HG02970 (cell line): Measurements from ENCODE around the gene GRN.
"Not testable (repeated sequence)": the region's sequence is repeated elsewhere in the genome, so short reads cannot be mapped to it uniquely, and the experiment has no call there.

Experiments
- ATAC-seq: cut with Tn5 transposase; IDR thresholded peaks from one replicate; pipeline ENCODE4 v1.9.1; 2021; ENCODE audit warnings: mild to moderate bottlenecking, moderate library complexity, moderate number of reproducible peaks; ENCODE audit not compliant: unreplicated experiment, low FRiP score

The GRN gene

GRCh38 chr17:44379887-44380286, 34.8 kb downstream of the GRN start:
- ATAC-seq: no peak

- ATAC-seq: no peak
Measured at GRCh38 chr17:44380767-44381166, 35.7 kb downstream of the GRN start.

- no peak for ATAC-seq
Measured at GRCh38 chr17:44381810-44382305, 36.8 kb downstream of the GRN start.

GRCh38 chr17:44382917-44383316, 37.8 kb downstream of the GRN start:
- no peak for ATAC-seq

- ATAC-seq: no peak
Measured at GRCh38 chr17:44383363-44383762, 38.3 kb downstream of the GRN start.

- ATAC-seq: no peak
Measured at GRCh38 chr17:44383861-44384260, 38.8 kb downstream of the GRN start.

GRCh38 chr17:44384281-44384822, 39.2 kb downstream of the GRN start:
- ATAC-seq: no peak

- no peak for ATAC-seq
Measured at GRCh38 chr17:44384823-44385286, 39.8 kb downstream of the GRN start.

- ATAC-seq: no peak
Measured at GRCh38 chr17:44385287-44386181, 40.4 kb downstream of the GRN start.

- ATAC-seq: no peak
Measured at GRCh38 chr17:44386182-44386525, 41.1 kb downstream of the GRN start.

GRCh38 chr17:44387804-44388203, 42.7 kb downstream of the GRN start:
- ATAC-seq: no peak

GRCh38 chr17:44389281-44389680, 44.2 kb downstream of the GRN start, which contains the start of gene ITGA2B:
ITGA2B (minus strand) TSS chr17:44389649; CDS start chr17:44389473, 176 bp downstream.
- ATAC-seq: no peak

GRCh38 chr17:44389723-44390202, 44.7 kb downstream of the GRN start:
- no peak for ATAC-seq

- no peak for ATAC-seq
Measured at GRCh38 chr17:44390250-44390870, 45.3 kb downstream of the GRN start.

GRCh38 chr17:44394112-44394511, 49.0 kb downstream of the GRN start:
- ATAC-seq: not testable (repeated sequence)

GRCh38 chr17:44394833-44395232, 49.7 kb downstream of the GRN start:
- no peak for ATAC-seq

- no peak for ATAC-seq
Measured at GRCh38 chr17:44396946-44397345, 51.8 kb downstream of the GRN start.

GRCh38 chr17:44397479-44398440, 52.7 kb downstream of the GRN start:
- ATAC-seq: no peak

- ATAC-seq: no peak
Measured at GRCh38 chr17:44398692-44399691, 53.9 kb downstream of the GRN start.
